Measurements from ENCODE around the gene HELZ. TPM values are rescaled to one million over a fixed set of nuclear protein-coding genes. Genes with fewer than 3 reads are reported as not detected.

The HELZ gene
- total RNA-seq, 1 experiment from 2014 or later, result 40.5 TPM

DNA sequence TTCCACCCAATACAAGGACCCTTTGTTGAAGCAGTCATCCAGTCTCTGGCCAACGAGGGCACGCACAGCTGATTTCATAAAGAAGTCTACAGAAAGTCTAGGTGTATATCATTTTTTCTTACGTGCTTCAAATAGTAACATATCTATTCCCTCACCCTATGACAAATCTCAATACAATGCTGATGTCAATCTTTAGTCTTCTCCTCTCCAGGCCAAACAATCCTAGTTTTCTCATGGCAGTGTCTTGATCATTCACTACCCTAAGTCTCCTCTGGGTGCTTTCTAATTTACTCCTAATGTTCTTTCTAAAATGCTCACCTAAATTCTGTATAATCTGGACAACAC, 108.0 kb downstream of the HELZ start:
- H3K4me1 ChIP-seq (ENCODE audit: control insufficient read depth in 1 of 2, insufficient read depth in 2 of 2, low read length in 2 of 2), result peaks cover 0 to 6% of the 10 kb centered on the region in 2 experiments; a peak in 1 of 4 replicates
- RAD21 ChIA-PET (ENCODE audit: low non-redundant PET in 1 of 2, low total read pairs in 2 of 2, uncharacterized antibody in 2 of 2, unreplicated experiment in 2 of 2), result no interaction called here
- POLR2A ChIA-PET, result no interaction called here
- no peak overlapping the region for H3K27ac ChIP-seq (ENCODE audit: low read depth, low read length)
- no peaks in the 10 kb centered on the region for H3K9me2 ChIP-seq (ENCODE audit: insufficient read depth)
- peaks cover 5 to 10% of the 10 kb centered on the region in 2 experiments; a peak in 2 of 4 replicates for H3K36me3 ChIP-seq (ENCODE audit: control insufficient read depth in 1 of 2, insufficient read depth in 2 of 2, low read length in 2 of 2)
- H3K4me3 ChIP-seq (replicated peaks in 1 of 2; ENCODE audit: low read depth in 1 of 2, low read length in 2 of 2), result no peak overlapping the region
- DNase-seq (ENCODE audit: low read depth, low spot score), result no peak
- ATAC-seq, result no peak
- TF ChIP-seq POLR2AphosphoS5 (IDR thresholded peaks at IDR 0.05; ENCODE audit: low read depth, low read length), result no peak
- no peak for TF ChIP-seq RAD21 (IDR thresholded peaks at IDR 0.05; ENCODE audit: low read depth)
- TF ChIP-seq FOSL1 (IDR thresholded peaks at IDR 0.05; ENCODE audit: low read depth), result no peak
- TF ChIP-seq CBX3 (IDR thresholded peaks at IDR 0.05; ENCODE audit: low read depth), result no peak
- no peak for TF ChIP-seq YY1 (IDR thresholded peaks at IDR 0.05; ENCODE audit: extremely low read depth, insufficient replicate concordance, low read depth, low read length)
- TF ChIP-seq JUND (IDR thresholded peaks at IDR 0.05), result no peak
- no peak for TF ChIP-seq EZH2phosphoT487 (IDR thresholded peaks at IDR 0.05; ENCODE audit: borderline replicate concordance)
- no peak for TF ChIP-seq ELF1 (IDR thresholded peaks at IDR 0.05; ENCODE audit: borderline replicate concordance, low read depth)
- TF ChIP-seq SRF (IDR thresholded peaks at IDR 0.05; ENCODE audit: low read depth), result no peak
- no peak for TF ChIP-seq ZNF274 (IDR thresholded peaks at IDR 0.05; ENCODE audit: low read depth, low read length)
- no peak for TF ChIP-seq CTCF (IDR thresholded peaks at IDR 0.05 in 2 of 3, conservative IDR thresholded peaks at IDR 0.05 in 1 of 3; ENCODE audit: borderline replicate concordance in 1 of 3, insufficient read depth in 1 of 3, low read depth in 2 of 3, low read length in 2 of 3)
- no peak for TF ChIP-seq EZH2 (IDR thresholded peaks at IDR 0.05)
- TF ChIP-seq, protein P1, sequence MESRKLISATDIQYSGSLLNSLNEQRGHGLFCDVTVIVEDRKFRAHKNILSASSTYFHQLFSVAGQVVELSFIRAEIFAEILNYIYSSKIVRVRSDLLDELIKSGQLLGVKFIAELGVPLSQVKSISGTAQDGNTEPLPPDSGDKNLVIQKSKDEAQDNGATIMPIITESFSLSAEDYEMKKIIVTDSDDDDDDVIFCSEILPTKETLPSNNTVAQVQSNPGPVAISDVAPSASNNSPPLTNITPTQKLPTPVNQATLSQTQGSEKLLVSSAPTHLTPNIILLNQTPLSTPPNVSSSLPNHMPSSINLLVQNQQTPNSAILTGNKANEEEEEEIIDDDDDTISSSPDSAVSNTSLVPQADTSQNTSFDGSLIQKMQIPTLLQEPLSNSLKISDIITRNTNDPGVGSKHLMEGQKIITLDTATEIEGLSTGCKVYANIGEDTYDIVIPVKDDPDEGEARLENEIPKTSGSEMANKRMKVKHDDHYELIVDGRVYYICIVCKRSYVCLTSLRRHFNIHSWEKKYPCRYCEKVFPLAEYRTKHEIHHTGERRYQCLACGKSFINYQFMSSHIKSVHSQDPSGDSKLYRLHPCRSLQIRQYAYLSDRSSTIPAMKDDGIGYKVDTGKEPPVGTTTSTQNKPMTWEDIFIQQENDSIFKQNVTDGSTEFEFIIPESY (IDR thresholded peaks at IDR 0.05; ENCODE audit: extremely low read depth, insufficient replicate concordance, low read length), result no peak
- TF ChIP-seq, protein P2, sequence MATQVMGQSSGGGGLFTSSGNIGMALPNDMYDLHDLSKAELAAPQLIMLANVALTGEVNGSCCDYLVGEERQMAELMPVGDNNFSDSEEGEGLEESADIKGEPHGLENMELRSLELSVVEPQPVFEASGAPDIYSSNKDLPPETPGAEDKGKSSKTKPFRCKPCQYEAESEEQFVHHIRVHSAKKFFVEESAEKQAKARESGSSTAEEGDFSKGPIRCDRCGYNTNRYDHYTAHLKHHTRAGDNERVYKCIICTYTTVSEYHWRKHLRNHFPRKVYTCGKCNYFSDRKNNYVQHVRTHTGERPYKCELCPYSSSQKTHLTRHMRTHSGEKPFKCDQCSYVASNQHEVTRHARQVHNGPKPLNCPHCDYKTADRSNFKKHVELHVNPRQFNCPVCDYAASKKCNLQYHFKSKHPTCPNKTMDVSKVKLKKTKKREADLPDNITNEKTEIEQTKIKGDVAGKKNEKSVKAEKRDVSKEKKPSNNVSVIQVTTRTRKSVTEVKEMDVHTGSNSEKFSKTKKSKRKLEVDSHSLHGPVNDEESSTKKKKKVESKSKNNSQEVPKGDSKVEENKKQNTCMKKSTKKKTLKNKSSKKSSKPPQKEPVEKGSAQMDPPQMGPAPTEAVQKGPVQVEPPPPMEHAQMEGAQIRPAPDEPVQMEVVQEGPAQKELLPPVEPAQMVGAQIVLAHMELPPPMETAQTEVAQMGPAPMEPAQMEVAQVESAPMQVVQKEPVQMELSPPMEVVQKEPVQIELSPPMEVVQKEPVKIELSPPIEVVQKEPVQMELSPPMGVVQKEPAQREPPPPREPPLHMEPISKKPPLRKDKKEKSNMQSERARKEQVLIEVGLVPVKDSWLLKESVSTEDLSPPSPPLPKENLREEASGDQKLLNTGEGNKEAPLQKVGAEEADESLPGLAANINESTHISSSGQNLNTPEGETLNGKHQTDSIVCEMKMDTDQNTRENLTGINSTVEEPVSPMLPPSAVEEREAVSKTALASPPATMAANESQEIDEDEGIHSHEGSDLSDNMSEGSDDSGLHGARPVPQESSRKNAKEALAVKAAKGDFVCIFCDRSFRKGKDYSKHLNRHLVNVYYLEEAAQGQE (IDR thresholded peaks at IDR 0.05; ENCODE audit: low read depth), result no peak
- no peak for TF ChIP-seq SIN3A (IDR thresholded peaks at IDR 0.05; ENCODE audit: low read depth)
- H4K20me1 ChIP-seq (ENCODE audit: insufficient read depth), result no peaks in the 10 kb centered on the region
- H3K9me3 ChIP-seq (ENCODE audit: control insufficient read depth in 1 of 2, insufficient read depth in 1 of 2, low read depth in 1 of 2, low read length in 2 of 2), result no peaks in the 10 kb centered on the region
- no peak overlapping the region for H2AFZ ChIP-seq (ENCODE audit: low read depth, low read length, poor library complexity, severe bottlenecking)
- H3K79me2 ChIP-seq (ENCODE audit: insufficient read depth, low read length), result no peaks in the 10 kb centered on the region
- CTCF ChIA-PET, result no interaction called here
- H3K4me2 ChIP-seq (ENCODE audit: low read length), result no peak overlapping the region
- intact Hi-C loops (cut with micrococcal nuclease), result no loop called here
- no peak overlapping the region for H3K9ac ChIP-seq (ENCODE audit: low read length)
- no peaks in the 10 kb centered on the region for H3K27me3 ChIP-seq (ENCODE audit: insufficient read depth, low read length)
- BruUV-seq (replicated peaks), result no TSS peak
